Panc1 (cell line): ENCODE data around the gene LYST. TPM values are rescaled to one million over a fixed set of nuclear protein-coding genes. Genes with fewer than 3 reads are reported as not detected.

Experiments used
- ATAC-seq: fragments of 200-7000 bp; cut with Tn5 transposase; 2 replicates; pipeline ENCODE4 v1.9.1; 2020; ENCODE audit warnings: mild to moderate bottlenecking, moderate library complexity
- BruUV-seq: library from RNA; stranded (reverse); fragments of 400-500 nt; replicated peaks from 2 replicates; lab custom pipeline; 2021; lab: Mats Ljungman, UMichigan
- CTCF ChIA-PET: fragments of 300-600 bp; sonication (Branson Sonifier 250); formaldehyde crosslinking; loops from one replicate; lab custom pipeline; 2022; ENCODE audit warnings: antibody characterized with exemption; lab: Charles Lee
- POLR2A ChIA-PET: fragments of 300-600 bp; sonication (Branson Sonifier 250); formaldehyde crosslinking; loops from one replicate; lab custom pipeline; 2022; ENCODE audit warnings: antibody characterized with exemption; lab: Charles Lee
- DNase-seq: peaks from one replicate; pipeline ENCODE4 v3.0.0-alpha.2; 2010; ENCODE audit warnings: low read depth, low spot score
- H3K27ac ChIP-seq: 2 replicates; pipeline ENCODE4 v1.5.1; 2011; ENCODE audit warnings: mild to moderate bottlenecking, low read length, inconsistent platforms
- H3K27me3 ChIP-seq: fragments of 200-500 bp; sonication (Bioruptor generic); 2 replicates; pipeline ENCODE4 v1.6.0; 2014; ENCODE audit warnings: low read length, inconsistent platforms; ENCODE audit not compliant: control insufficient read depth, insufficient read depth
- H3K36me3 ChIP-seq: fragments of 200-500 bp; sonication (Bioruptor generic); 2 replicates; pipeline ENCODE4 v1.5.1; 2014; ENCODE audit warnings: inconsistent platforms, mild to moderate bottlenecking, low read length, moderate library complexity; ENCODE audit not compliant: control insufficient read depth, insufficient read depth
- H3K4me1 ChIP-seq: 2 replicates; pipeline ENCODE4 v1.5.1; 2011; ENCODE audit warnings: inconsistent platforms, mild to moderate bottlenecking, low read length, moderate library complexity; ENCODE audit not compliant: control insufficient read depth, insufficient read depth
- H3K4me3 ChIP-seq, 2 experiments: 2 replicates each; pipeline ENCODE4 v1.5.1; 2011 to 2012; ENCODE audit warnings: low read depth in 2 of 2, low read length in 2 of 2, mild to moderate bottlenecking in 2 of 2, inconsistent platforms in 1 of 2, moderate library complexity in 1 of 2
- H3K9me3 ChIP-seq: fragments of 200-500 bp; sonication (Bioruptor generic); 2 replicates; pipeline ENCODE4 v1.5.1; 2014; ENCODE audit warnings: low read depth, mild to moderate bottlenecking, inconsistent platforms, low read length, moderate library complexity; ENCODE audit not compliant: control insufficient read depth, insufficient read depth
- CTCF ChIP-seq: fragments of 450-650 bp; IDR thresholded peaks from 2 replicates; pipeline ENCODE4 v1.5.1; 2017; ENCODE audit warnings: mild to moderate bottlenecking
- POLR2AphosphoS5 ChIP-seq: IDR thresholded peaks from 2 replicates; pipeline ENCODE4 v1.6.1; 2012; ENCODE audit warnings: mild to moderate bottlenecking, low read depth, low read length, moderate library complexity
- REST ChIP-seq, 2 experiments: IDR thresholded peaks; 2 replicates each; pipeline ENCODE4 v1.6.1; 2011 to 2012; ENCODE audit warnings: low read depth in 2 of 2, control low read depth in 1 of 2, low read length in 1 of 2, mild to moderate bottlenecking in 1 of 2, moderate library complexity in 1 of 2; ENCODE audit not compliant: insufficient read depth in 1 of 2
- SIN3A ChIP-seq: IDR thresholded peaks from 2 replicates; pipeline ENCODE4 v1.6.1; 2012; ENCODE audit warnings: low read depth, mild to moderate bottlenecking, low read length, moderate library complexity, borderline replicate concordance; ENCODE audit not compliant: insufficient read depth
- TCF7L2 ChIP-seq: IDR thresholded peaks from 2 replicates; pipeline ENCODE4 v1.6.1; 2011; ENCODE audit warnings: mild to moderate bottlenecking, low read depth, low read length, inconsistent platforms
- in situ Hi-C: cut with HindIII; loops from 2 replicates; pipeline ENCODE4 v1.10.0; 2016; ENCODE audit warnings: low sequenced_read_pairs, low pct_unique_long_range_greater_than_20kb
- intact Hi-C: fragments of 100-400 bp; cut with micrococcal nuclease; formaldehyde crosslinking; loops from one replicate; pipeline ENCODE4 v1.10.0; 2022; ENCODE audit not compliant: unreplicated experiment
- total RNA-seq: library from RNA; stranded (reverse); gene quantifications from one replicate; pipeline ENCODE4 v1.2.1, GENCODE V29; 2021; ENCODE audit not compliant: unreplicated experiment

LYST gene
- total RNA-seq, 1 experiment from 2014 or later, result 75.2 TPM

GRCh38 chr1:235614442-235614954 is 252.2 kb downstream of the LYST start:
- intact Hi-C loops (no loop called here), in situ Hi-C loops (no loop called here)
- CTCF ChIA-PET, result no interaction called here
- ATAC-seq, result no peak; the same call in 1 of the 2 replicates
- Histone ChIP-seq H3K36me3 (no peaks in the 10 kb centered on the region), H3K4me3 (no peak overlapping the region), H3K4me1 (no peaks in the 10 kb centered on the region), H3K27ac (no peak overlapping the region), H3K9me3 (no peaks in the 10 kb centered on the region), H3K27me3 (no peaks in the 10 kb centered on the region)
- TF ChIP-seq POLR2AphosphoS5, result no peak
- no peak for TF ChIP-seq TCF7L2
- no peak for TF ChIP-seq SIN3A
- TF ChIP-seq REST (IDR thresholded peaks at IDR 0.05; ENCODE audit: insufficient read depth in 1 of 2, low read depth in 2 of 2, low read length in 1 of 2), result no peak
- no peak for TF ChIP-seq CTCF
- no peak for DNase-seq
- POLR2A ChIA-PET, result no interaction called here
- BruUV-seq, result no TSS peak

GRCh38 chr1:235613602-235614001 is 253.1 kb downstream of the LYST start:
- H3K27me3 ChIP-seq, result no peaks in the 10 kb centered on the region
- H3K4me3 ChIP-seq, result no peak overlapping the region
- intact Hi-C loops (no loop called here), in situ Hi-C loops (no loop called here)
- H3K27ac ChIP-seq, result no peak overlapping the region
- no peaks in the 10 kb centered on the region for H3K4me1 ChIP-seq
- H3K9me3 ChIP-seq, result no peaks in the 10 kb centered on the region
- no peak for DNase-seq
- no peak for ATAC-seq
- H3K36me3 ChIP-seq, result no peaks in the 10 kb centered on the region
- BruUV-seq, result no TSS peak
- ChIA-PET CTCF (interaction anchor here (0.5 kb wide), 1 partner anchor 93 kb away, joined by 9 read pairs; no protein-coding TSS in a partner anchor), POLR2A (no interaction called here)
- TF ChIP-seq REST (IDR thresholded peaks at IDR 0.05; ENCODE audit: insufficient read depth in 1 of 2, low read depth in 2 of 2, low read length in 1 of 2) (no peak), POLR2AphosphoS5 (no peak), TCF7L2 (no peak), CTCF (no peak), SIN3A (no peak)
